Nephron (organoid): Measurements from ENCODE around the gene LENG9.

Experiments used
- H3K27ac Mint-ChIP-seq, 3 experiments: 2 replicates each; pipeline ENCODE4 v1.8.0; 2020; ENCODE audit warnings: mixed read lengths in 3 of 3, mild to moderate bottlenecking in 2 of 3, moderate library complexity in 1 of 3
- H3K27me3 Mint-ChIP-seq: 2 replicates; pipeline ENCODE4 v1.8.0; 2021; ENCODE audit warnings: low read depth, mild to moderate bottlenecking, moderate library complexity, mixed read lengths
- H3K36me3 Mint-ChIP-seq: 2 replicates; pipeline ENCODE4 v1.8.0; 2020; ENCODE audit warnings: low read depth, mixed read lengths
- H3K4me1 Mint-ChIP-seq: 2 replicates; pipeline ENCODE4 v1.8.0; 2020; ENCODE audit warnings: mixed read lengths
- H3K4me3 Mint-ChIP-seq, 3 experiments: 2 replicates each; pipeline ENCODE4 v1.8.0; 2020; ENCODE audit warnings: mild to moderate bottlenecking in 3 of 3, mixed read lengths in 3 of 3, moderate library complexity in 2 of 3
- H3K9me3 Mint-ChIP-seq: 2 replicates; pipeline ENCODE4 v1.8.0; 2020; ENCODE audit warnings: mixed read lengths
- CTCF ChIP-seq, 3 experiments: fragments of 200-600 bp; sonication (generic); IDR thresholded peaks; one replicate each; pipeline ENCODE4 v1.5.0; 2021; ENCODE audit warnings: antibody characterized with exemption in 3 of 3; ENCODE audit not compliant: unreplicated experiment in 3 of 3

Gene LENG9

GRCh38 chr19:54427586-54427985 lies 36.0 kb downstream of the LENG9 start:
- TF ChIP-seq CTCF (IDR thresholded peaks at IDR 0.05; ENCODE audit: unreplicated experiment in 3 of 3) = no peak
- no peaks in the 10 kb centered on the region for H3K36me3 Mint-ChIP-seq
- H3K9me3 Mint-ChIP-seq = no peaks in the 10 kb centered on the region
- no peak overlapping the region for H3K27ac Mint-ChIP-seq
- peaks cover 28% of the 10 kb centered on the region for H3K27me3 Mint-ChIP-seq
- peaks cover 12% of the 10 kb centered on the region for H3K4me1 Mint-ChIP-seq
- H3K4me3 Mint-ChIP-seq = no peak overlapping the region

GRCh38 chr19:54426291-54426931 lies 37.2 kb downstream of the LENG9 start:
- Mint-ChIP-seq H3K4me3 (peak overlapping the region in 2 of 3 experiments; percentile 19 to 40), H3K27ac (peak overlapping the region in 1 of 3 experiments; percentile 51), H3K27me3 (peaks cover 29% of the 10 kb centered on the region), H3K9me3 (no peaks in the 10 kb centered on the region), H3K36me3 (no peaks in the 10 kb centered on the region), H3K4me1 (peaks cover 10% of the 10 kb centered on the region)
- TF ChIP-seq CTCF (IDR thresholded peaks at IDR 0.05; ENCODE audit: unreplicated experiment in 3 of 3) = no peak

- H3K36me3 Mint-ChIP-seq = no peaks in the 10 kb centered on the region
- no peak overlapping the region for H3K4me3 Mint-ChIP-seq
- peaks cover 27% of the 10 kb centered on the region for H3K27me3 Mint-ChIP-seq
- peaks cover 4% of the 10 kb centered on the region for H3K4me1 Mint-ChIP-seq
- TF ChIP-seq CTCF (IDR thresholded peaks at IDR 0.05; ENCODE audit: unreplicated experiment in 3 of 3) = no peak
- H3K9me3 Mint-ChIP-seq = no peaks in the 10 kb centered on the region
- no peak overlapping the region for H3K27ac Mint-ChIP-seq
Measured at GRCh38 chr19:54425382-54425723, 38.2 kb downstream of the LENG9 start.

GRCh38 chr19:54424660-54425381 lies 38.8 kb downstream of the LENG9 start:
- Mint-ChIP-seq H3K27ac (no peak overlapping the region), H3K9me3 (no peaks in the 10 kb centered on the region), H3K4me1 (peaks cover 6% of the 10 kb centered on the region), H3K4me3 (no peak overlapping the region), H3K36me3 (no peaks in the 10 kb centered on the region), H3K27me3 (peaks cover 27% of the 10 kb centered on the region)
- no peak for TF ChIP-seq CTCF (IDR thresholded peaks at IDR 0.05; ENCODE audit: unreplicated experiment in 3 of 3)

- no peak for TF ChIP-seq CTCF (IDR thresholded peaks at IDR 0.05; ENCODE audit: unreplicated experiment in 3 of 3)
- Mint-ChIP-seq H3K27ac (no peak overlapping the region), H3K4me1 (peaks cover 11% of the 10 kb centered on the region), H3K4me3 (no peak overlapping the region), H3K27me3 (peaks cover 23% of the 10 kb centered on the region), H3K9me3 (no peaks in the 10 kb centered on the region), H3K36me3 (no peaks in the 10 kb centered on the region)
Measured at GRCh38 chr19:54424201-54424600, 39.4 kb downstream of the LENG9 start.

GRCh38 chr19:54422136-54422535 lies 41.4 kb downstream of the LENG9 start:
- no peaks in the 10 kb centered on the region for H3K36me3 Mint-ChIP-seq

More at GRCh38 chr19:54422136-54422535, 41.4 kb downstream of the LENG9 start:
- no peak for TF ChIP-seq CTCF (IDR thresholded peaks at IDR 0.05; ENCODE audit: unreplicated experiment in 3 of 3)
- H3K9me3 Mint-ChIP-seq = no peaks in the 10 kb centered on the region
- H3K4me1 Mint-ChIP-seq = peaks cover 25% of the 10 kb centered on the region
- H3K4me3 Mint-ChIP-seq = no peak overlapping the region
- H3K27me3 Mint-ChIP-seq = peaks cover 29% of the 10 kb centered on the region
- no peak overlapping the region for H3K27ac Mint-ChIP-seq
